ENCODE data around the gene RBFA. TPM values are rescaled to one million over a fixed set of nuclear protein-coding genes. Genes with fewer than 3 reads are reported as not detected.

Gene RBFA
- total and polyA plus RNA-seq, 2 donors (not counting 3 experiments of a cell fraction or from before 2014, with no cell fraction given), result 27.4 to 34.8 TPM

DNA sequence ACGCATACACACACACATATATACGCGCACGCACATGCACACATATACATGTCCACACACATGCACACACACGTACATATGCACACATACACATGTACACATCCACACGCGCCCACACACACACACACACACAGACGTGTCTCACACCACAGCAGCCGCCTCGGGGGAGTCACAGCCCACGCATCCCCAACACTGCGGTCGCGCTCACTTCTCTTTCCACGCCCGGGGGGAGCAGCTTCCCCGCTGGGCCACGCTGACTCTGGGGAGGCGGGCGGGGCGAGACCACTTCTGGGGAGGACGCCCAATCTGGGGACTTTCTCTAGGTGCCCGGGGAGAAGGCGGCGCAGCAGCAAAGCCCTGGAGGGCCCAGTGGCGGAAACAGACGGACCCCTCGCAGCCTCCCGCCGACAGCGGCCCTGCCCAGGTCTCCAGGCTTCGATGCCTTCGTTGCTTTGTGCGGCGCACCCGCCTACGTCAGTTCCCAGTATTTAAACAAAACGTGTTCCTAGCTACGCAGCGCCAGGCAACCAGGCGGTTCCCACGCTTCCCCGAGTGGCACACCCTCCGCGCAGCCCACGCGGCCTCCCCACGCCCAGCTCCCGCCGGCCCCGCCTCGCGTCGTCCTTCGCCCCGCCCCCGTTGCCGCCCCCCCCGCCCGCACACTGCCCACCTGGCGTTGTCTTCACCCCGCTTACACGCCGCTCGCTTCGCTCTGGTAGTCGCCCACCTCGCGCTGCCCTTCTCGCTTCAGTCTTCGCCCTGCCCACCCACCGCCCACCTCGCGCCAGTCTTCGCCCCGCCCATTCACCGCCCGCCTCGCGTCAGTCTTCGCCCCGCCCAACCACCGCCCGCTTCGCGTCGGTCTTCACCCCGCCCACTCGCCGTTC is 810 bp upstream of the RBFA start:
- H3K27ac ChIP-seq (ENCODE audit: insufficient read depth, low read depth, low read length), result peak overlapping the region; percentile 36
- peak overlapping the region; percentile 69 for H3K9ac ChIP-seq (replicated peaks; ENCODE audit: extremely low read depth, insufficient read depth, low read length)
- H3K4me3 ChIP-seq (replicated peaks in 1 of 3; ENCODE audit: insufficient read depth in 1 of 3, low read depth in 1 of 3, low read length in 3 of 3), result peak overlapping the region; percentile 24 to 65 (median 42)
- intact Hi-C loops (cut with micrococcal nuclease) (loop anchor here (1.0 to 10.0 kb wide), 6 partner anchors 45 to 649 kb away; partner anchors contain the start of genes ADNP2, CTDP1 and TXNL4A), dilution Hi-C loops (cut with MboI; ENCODE audit: extremely low pct_ligation_motif_present, low sequenced_read_pairs) (no loop called here)
- peaks cover 9% of the 10 kb centered on the region for H3K4me1 ChIP-seq (ENCODE audit: control insufficient read depth, extremely low read depth, insufficient read depth, low read length)
- FAIRE-seq (no peak), DNase-seq (ENCODE audit: low read depth, low spot score) (no peak)
- ChIA-PET CTCF (interaction anchor here (1.1 to 2.5 kb wide), 6 partner anchors 11 to 353 kb away, joined by 3 to 24 read pairs (median 6); partner anchors contain the start of genes ADNP2 and TXNL4A), POLR2A (interaction anchor here (1.0 to 2.6 kb wide), 4 partner anchors 44 to 353 kb away, joined by 3 to 9 read pairs (median 5); partner anchors contain the start of genes ADNP2 and HSBP1L1)
- H3K9me1 ChIP-seq (replicated peaks; ENCODE audit: control insufficient read depth, extremely low read depth, insufficient read depth, low read length), result no peaks in the 10 kb centered on the region
- no peaks in the 10 kb centered on the region for H3K36me3 ChIP-seq (ENCODE audit: control insufficient read depth in 2 of 2, extremely low read depth in 1 of 2, insufficient read depth in 2 of 2, low read length in 2 of 2)
- no peaks in the 10 kb centered on the region for H3K27me3 ChIP-seq (ENCODE audit: control insufficient read depth in 2 of 2, insufficient read depth in 2 of 2, low read length in 2 of 2)
- no peaks in the 10 kb centered on the region for H4K20me1 ChIP-seq (replicated peaks; ENCODE audit: control insufficient read depth, extremely low read depth, insufficient read depth, low read length)
- BruUV-seq (replicated peaks), result no TSS peak
- TF ChIP-seq, protein P1, sequence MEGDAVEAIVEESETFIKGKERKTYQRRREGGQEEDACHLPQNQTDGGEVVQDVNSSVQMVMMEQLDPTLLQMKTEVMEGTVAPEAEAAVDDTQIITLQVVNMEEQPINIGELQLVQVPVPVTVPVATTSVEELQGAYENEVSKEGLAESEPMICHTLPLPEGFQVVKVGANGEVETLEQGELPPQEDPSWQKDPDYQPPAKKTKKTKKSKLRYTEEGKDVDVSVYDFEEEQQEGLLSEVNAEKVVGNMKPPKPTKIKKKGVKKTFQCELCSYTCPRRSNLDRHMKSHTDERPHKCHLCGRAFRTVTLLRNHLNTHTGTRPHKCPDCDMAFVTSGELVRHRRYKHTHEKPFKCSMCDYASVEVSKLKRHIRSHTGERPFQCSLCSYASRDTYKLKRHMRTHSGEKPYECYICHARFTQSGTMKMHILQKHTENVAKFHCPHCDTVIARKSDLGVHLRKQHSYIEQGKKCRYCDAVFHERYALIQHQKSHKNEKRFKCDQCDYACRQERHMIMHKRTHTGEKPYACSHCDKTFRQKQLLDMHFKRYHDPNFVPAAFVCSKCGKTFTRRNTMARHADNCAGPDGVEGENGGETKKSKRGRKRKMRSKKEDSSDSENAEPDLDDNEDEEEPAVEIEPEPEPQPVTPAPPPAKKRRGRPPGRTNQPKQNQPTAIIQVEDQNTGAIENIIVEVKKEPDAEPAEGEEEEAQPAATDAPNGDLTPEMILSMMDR (IDR thresholded peaks at IDR 0.05; ENCODE audit: extremely low read depth in 1 of 2, insufficient read depth in 1 of 2, low read depth in 1 of 2, low read length in 2 of 2), result no peak
- TF ChIP-seq MYC (IDR thresholded peaks at IDR 0.05; ENCODE audit: low read depth, low read length), result no peak
- TF ChIP-seq POLR2A (IDR thresholded peaks at IDR 0.05; ENCODE audit: low read depth, low read length), result no peak
- no peak for TF ChIP-seq EZH2 (IDR thresholded peaks at IDR 0.05; ENCODE audit: borderline replicate concordance, low read depth, low read length, severe bottlenecking)
- TF ChIP-seq, protein P2, sequence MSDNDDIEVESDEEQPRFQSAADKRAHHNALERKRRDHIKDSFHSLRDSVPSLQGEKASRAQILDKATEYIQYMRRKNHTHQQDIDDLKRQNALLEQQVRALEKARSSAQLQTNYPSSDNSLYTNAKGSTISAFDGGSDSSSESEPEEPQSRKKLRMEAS (IDR thresholded peaks at IDR 0.05; ENCODE audit: insufficient read depth, insufficient read length), result peak; percentile 75
- peak; percentile 38 for TF ChIP-seq POLR2AphosphoS5 (IDR thresholded peaks at IDR 0.05; ENCODE audit: insufficient read depth, low read depth, low read length)
- peak overlapping the region; percentile 16 for H3K4me2 ChIP-seq (ENCODE audit: insufficient read depth, low read length)
- H3K9me3 ChIP-seq (replicated peaks; ENCODE audit: control insufficient read depth, insufficient read depth, low read length), result no peaks in the 10 kb centered on the region
- peak overlapping the region; percentile 93 for H2AFZ ChIP-seq (ENCODE audit: low read depth, low read length)
- H3K79me2 ChIP-seq (ENCODE audit: control insufficient read depth, insufficient read depth, low read length), result peaks cover 18% of the 10 kb centered on the region
